ENCODE measurements around the gene ATG5.

- TF ChIP-seq CTCF (IDR thresholded peaks at IDR 0.05; ENCODE audit: poor library complexity) (no peak), EZH2phosphoT487 (IDR thresholded peaks at IDR 0.05; ENCODE audit: low read depth, severe bottlenecking, unreplicated experiment) (no peak)
Measured at GRCh38 chr6:106293116-106293515, 32.4 kb downstream of the ATG5 start.
